Chondrocyte (in vitro differentiated cells): ENCODE data around the gene CST4. TPM values are rescaled to one million over a fixed set of nuclear protein-coding genes. Genes with fewer than 3 reads are reported as not detected.

Experiments used
- DNase-seq: peaks from one replicate; pipeline ENCODE4 v3.0.0; 2021; ENCODE audit warnings: mixed read lengths, low spot score
- H3K27ac Mint-ChIP-seq: one replicate; pipeline ENCODE4 v1.8.0; 2021; ENCODE audit warnings: mild to moderate bottlenecking, moderate library complexity, mixed read lengths; ENCODE audit not compliant: unreplicated experiment
- H3K27me3 Mint-ChIP-seq: 2 replicates; pipeline ENCODE4 v1.8.0; 2021; ENCODE audit warnings: low read depth, mixed read lengths
- H3K36me3 Mint-ChIP-seq: 2 replicates; pipeline ENCODE4 v1.8.0; 2021; ENCODE audit warnings: low read depth, mixed read lengths
- H3K4me1 Mint-ChIP-seq: 2 replicates; pipeline ENCODE4 v1.8.0; 2021; ENCODE audit warnings: low read depth, mild to moderate bottlenecking, mixed read lengths
- H3K4me3 Mint-ChIP-seq: one replicate; pipeline ENCODE4 v1.8.0; 2021; ENCODE audit warnings: mild to moderate bottlenecking, moderate library complexity, mixed read lengths; ENCODE audit not compliant: unreplicated experiment
- H3K9me3 Mint-ChIP-seq: 2 replicates; pipeline ENCODE4 v1.8.0; 2021; ENCODE audit warnings: low read depth, mixed read lengths
- total RNA-seq: library from RNA; stranded (reverse); gene quantifications from 3 replicates; pipeline ENCODE4 v1.2.1, GENCODE V29; 2021
- TF ChIP-seq, protein P1 (sequence below): fragments of 200-600 bp; sonication (generic); IDR thresholded peaks from 2 replicates; pipeline ENCODE4 v1.5.0; 2021; ENCODE audit warnings: antibody characterized with exemption, mild to moderate bottlenecking, moderate library complexity

Gene CST4
- total RNA-seq, 1 donor from 2014 or later, result not detected

DNA sequence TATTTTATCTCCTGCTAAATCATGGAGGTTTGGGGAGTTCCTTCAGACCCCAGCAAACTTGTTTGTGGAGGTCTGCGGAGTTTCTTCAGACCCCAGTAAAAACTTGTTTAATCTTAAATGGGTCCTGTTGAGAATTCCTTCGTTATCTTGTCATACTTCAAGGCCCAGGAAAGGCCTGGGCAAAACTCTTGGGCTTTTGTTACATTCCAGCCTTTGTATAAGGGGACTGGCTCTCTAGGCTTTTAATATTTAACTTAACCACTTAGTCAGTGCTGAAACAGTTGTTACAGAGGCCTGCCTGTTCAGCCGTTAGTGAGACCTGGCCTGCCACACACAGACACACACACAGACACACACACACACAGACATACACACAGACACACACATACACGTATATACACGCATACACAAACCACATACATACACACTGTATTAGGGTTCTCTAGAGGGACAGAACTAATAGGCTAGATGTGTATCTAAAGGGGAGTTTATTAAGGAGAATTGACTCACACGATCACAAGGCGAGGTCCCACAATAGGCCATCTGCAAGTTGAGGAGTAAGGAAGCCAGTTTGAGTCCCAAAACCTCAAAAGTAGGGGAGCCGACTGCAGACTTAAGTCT is 29.7 kb downstream of the CST4 start:
- H3K36me3 Mint-ChIP-seq, result no peaks in the 10 kb centered on the region
- H3K27ac Mint-ChIP-seq, result peak overlapping the region; percentile 8
- no peak overlapping the region for H3K4me3 Mint-ChIP-seq

DNA sequence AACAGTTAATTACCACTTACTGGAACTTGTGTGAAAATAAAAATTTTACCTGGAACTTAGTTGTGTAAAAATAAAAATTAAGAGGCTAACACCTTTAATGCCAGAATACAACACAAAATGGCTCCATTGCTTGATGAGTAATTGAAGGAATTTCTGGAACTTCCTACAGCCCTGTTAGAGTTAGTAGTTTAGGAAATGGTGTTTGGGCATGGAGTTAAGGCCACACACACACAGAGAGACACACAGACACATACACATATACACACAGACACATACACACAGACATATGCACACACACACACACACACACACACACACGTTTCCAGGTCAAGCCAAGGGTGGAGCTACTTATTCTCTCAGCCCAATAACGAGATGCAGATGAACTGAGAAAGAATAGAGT is 30.5 kb downstream of the CST4 start:
- H3K36me3 Mint-ChIP-seq, result no peaks in the 10 kb centered on the region
- TF ChIP-seq, protein P1, sequence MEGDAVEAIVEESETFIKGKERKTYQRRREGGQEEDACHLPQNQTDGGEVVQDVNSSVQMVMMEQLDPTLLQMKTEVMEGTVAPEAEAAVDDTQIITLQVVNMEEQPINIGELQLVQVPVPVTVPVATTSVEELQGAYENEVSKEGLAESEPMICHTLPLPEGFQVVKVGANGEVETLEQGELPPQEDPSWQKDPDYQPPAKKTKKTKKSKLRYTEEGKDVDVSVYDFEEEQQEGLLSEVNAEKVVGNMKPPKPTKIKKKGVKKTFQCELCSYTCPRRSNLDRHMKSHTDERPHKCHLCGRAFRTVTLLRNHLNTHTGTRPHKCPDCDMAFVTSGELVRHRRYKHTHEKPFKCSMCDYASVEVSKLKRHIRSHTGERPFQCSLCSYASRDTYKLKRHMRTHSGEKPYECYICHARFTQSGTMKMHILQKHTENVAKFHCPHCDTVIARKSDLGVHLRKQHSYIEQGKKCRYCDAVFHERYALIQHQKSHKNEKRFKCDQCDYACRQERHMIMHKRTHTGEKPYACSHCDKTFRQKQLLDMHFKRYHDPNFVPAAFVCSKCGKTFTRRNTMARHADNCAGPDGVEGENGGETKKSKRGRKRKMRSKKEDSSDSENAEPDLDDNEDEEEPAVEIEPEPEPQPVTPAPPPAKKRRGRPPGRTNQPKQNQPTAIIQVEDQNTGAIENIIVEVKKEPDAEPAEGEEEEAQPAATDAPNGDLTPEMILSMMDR, result no peak
- H3K4me1 Mint-ChIP-seq, result peaks cover 31% of the 10 kb centered on the region
- peak overlapping the region; percentile 63 for H3K27ac Mint-ChIP-seq
- H3K9me3 Mint-ChIP-seq, result no peaks in the 10 kb centered on the region
- no peak overlapping the region for H3K4me3 Mint-ChIP-seq
- H3K27me3 Mint-ChIP-seq, result no peaks in the 10 kb centered on the region
- no peak for DNase-seq

More for the DNA sequence above, 29.7 kb downstream of the CST4 start:
- H3K4me1 Mint-ChIP-seq, result peaks cover 24% of the 10 kb centered on the region
- DNase-seq, result no peak
- TF ChIP-seq, protein P1, result no peak
- H3K9me3 Mint-ChIP-seq, result no peaks in the 10 kb centered on the region
- no peaks in the 10 kb centered on the region for H3K27me3 Mint-ChIP-seq

DNA sequence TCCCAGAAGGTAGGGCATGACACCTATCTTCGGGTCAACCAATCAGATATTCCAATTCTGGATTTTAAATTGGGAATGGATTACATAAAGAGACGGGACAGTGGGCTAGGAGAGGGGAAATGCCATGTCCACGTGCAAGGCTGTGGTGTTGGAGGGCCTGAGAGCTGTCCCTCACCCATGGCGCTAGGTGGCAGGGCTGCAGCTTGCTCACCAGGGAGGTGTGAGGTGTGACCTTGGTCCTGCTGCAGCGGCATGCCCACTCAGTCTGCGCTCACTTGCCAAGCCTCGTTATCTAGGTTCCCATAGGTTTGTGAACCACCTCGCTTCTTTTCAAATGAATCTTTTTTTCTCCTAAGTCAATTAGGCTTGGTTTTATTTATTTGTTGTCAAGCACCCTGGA is 31.6 kb downstream of the CST4 start:
- Mint-ChIP-seq H3K27ac (no peak overlapping the region), H3K36me3 (no peaks in the 10 kb centered on the region), H3K4me3 (no peak overlapping the region), H3K4me1 (peaks cover 35% of the 10 kb centered on the region), H3K27me3 (no peaks in the 10 kb centered on the region), H3K9me3 (no peaks in the 10 kb centered on the region)
- DNase-seq, result no peak
- TF ChIP-seq, protein P1, result no peak

DNA sequence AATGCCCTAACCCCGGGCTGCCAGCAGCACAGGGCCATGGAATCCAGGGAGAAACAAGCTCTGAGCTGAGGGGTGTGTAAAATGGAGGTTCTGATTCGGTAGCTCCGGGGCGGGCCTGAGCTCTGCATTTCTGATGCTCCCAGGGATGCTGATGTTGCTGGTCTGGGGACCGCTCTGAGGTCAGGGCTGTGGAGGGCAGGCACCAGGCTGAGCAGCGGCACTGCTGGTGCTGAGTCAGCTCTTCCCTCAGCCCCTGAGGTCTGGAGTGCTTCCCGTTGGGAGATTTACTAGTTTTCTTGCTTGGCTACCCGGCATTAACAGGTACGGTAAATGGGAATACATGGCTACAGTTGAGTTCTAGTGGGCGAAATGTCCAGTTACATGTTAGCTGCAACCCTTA is 32.5 kb downstream of the CST4 start:
- Mint-ChIP-seq H3K36me3 (no peaks in the 10 kb centered on the region), H3K9me3 (no peaks in the 10 kb centered on the region), H3K4me1 (peaks cover 35% of the 10 kb centered on the region), H3K4me3 (no peak overlapping the region), H3K27me3 (no peaks in the 10 kb centered on the region), H3K27ac (no peak overlapping the region)
- DNase-seq, result no peak
- TF ChIP-seq, protein P1, result no peak

DNA sequence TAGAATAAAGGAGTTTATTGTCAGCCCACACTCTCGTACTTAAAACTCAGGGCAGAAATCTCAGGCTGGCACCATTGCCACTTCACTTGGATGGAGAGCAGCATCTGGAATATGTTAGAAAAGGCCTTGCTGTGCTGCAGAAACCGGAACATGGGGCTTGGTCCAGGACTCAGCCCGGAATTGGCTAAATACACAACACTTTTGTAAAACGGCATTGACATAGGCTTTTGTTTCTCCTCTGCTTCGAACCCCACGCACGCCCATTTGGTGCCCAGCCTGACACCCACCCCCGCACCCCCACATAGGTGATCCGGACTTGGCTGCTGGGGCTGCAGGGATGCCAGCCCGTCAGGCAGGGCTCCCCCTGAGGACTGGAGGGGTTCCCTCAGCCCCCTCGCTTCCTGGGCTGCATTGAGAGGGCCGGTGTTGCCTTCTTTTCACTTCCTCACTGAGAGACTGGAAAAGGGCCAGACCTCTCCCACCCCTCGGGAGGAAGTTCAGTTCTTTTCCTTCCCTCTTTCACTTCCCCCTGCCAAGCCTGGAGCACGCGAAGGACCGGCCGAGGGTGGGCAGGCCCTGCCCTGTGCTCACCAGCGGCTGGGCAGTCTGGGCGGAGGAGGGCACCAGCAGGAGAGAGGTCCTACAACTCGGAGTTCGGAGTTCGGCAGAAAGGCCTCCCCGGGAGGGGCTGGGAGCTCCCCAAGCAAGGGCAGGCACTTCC is 33.2 kb downstream of the CST4 start:
- no peak overlapping the region for H3K4me3 Mint-ChIP-seq
- no peak for DNase-seq
- H3K36me3 Mint-ChIP-seq, result no peaks in the 10 kb centered on the region
- H3K27me3 Mint-ChIP-seq, result no peaks in the 10 kb centered on the region
- no peaks in the 10 kb centered on the region for H3K9me3 Mint-ChIP-seq
- peaks cover 34% of the 10 kb centered on the region for H3K4me1 Mint-ChIP-seq
- H3K27ac Mint-ChIP-seq, result no peak overlapping the region
- TF ChIP-seq, protein P1, result no peak
